HepG2 (cell line): ENCODE results near the gene ZMIZ1. TPM values are rescaled to one million over a fixed set of nuclear protein-coding genes. Genes with fewer than 3 reads are reported as not detected.

Experiments
- DZIP1 ChIP-seq: sonication (generic); formaldehyde crosslinking; IDR thresholded peaks from 2 replicates; pipeline ENCODE4 v1.5.0; 2020; ENCODE audit warnings: mild to moderate bottlenecking, missing genetic modification reagents
- GPBP1L1 ChIP-seq: sonication (generic); formaldehyde crosslinking; IDR thresholded peaks from 2 replicates; pipeline ENCODE4 v1.5.0; 2020; ENCODE audit warnings: mild to moderate bottlenecking, missing genetic modification reagents
- HIVEP1 ChIP-seq: sonication (generic); formaldehyde crosslinking; IDR thresholded peaks from 2 replicates; pipeline ENCODE4 v1.4.0; 2020; ENCODE audit warnings: mild to moderate bottlenecking, missing genetic modification reagents
- HNF4G ChIP-seq, 2 experiments: sonication (generic) in 1 of 2; formaldehyde crosslinking in 1 of 2; IDR thresholded peaks; 2 replicates each; pipeline versions ENCODE4 v1.4.0 to v1.6.1; 2011 to 2020; ENCODE audit warnings: borderline replicate concordance in 2 of 2, low read depth in 2 of 2, mild to moderate bottlenecking in 2 of 2, low read length in 1 of 2, missing genetic modification reagents in 1 of 2, moderate library complexity in 1 of 2
- KDM4B ChIP-seq: sonication (generic); formaldehyde crosslinking; IDR thresholded peaks from 2 replicates; pipeline ENCODE4 v1.4.0; 2020; ENCODE audit warnings: missing genetic modification reagents
- RFXANK ChIP-seq: IDR thresholded peaks from 2 replicates; pipeline ENCODE4 v1.6.1; 2016
- TBL1XR1 ChIP-seq: fragments of 150-350 bp; IDR thresholded peaks from 2 replicates; pipeline ENCODE4 v1.6.1; 2014; ENCODE audit warnings: borderline replicate concordance, low read length; ENCODE audit not compliant: partially characterized antibody
- TBX3 ChIP-seq: fragments of 450-650 bp; IDR thresholded peaks from 2 replicates; pipeline ENCODE4 v1.6.1; 2017; ENCODE audit warnings: antibody characterized with exemption, mild to moderate bottlenecking, inconsistent platforms, borderline replicate concordance
- THAP11 ChIP-seq: IDR thresholded peaks from 2 replicates; pipeline ENCODE4 v1.6.1; 2016; ENCODE audit warnings: missing biosample characterization, missing genetic modification reagents
- ZKSCAN5 ChIP-seq: sonication (generic); formaldehyde crosslinking; IDR thresholded peaks from 2 replicates; pipeline ENCODE4 v1.5.1; 2020; ENCODE audit warnings: mild to moderate bottlenecking, missing genetic modification reagents
- ZNF160 ChIP-seq: sonication (generic); formaldehyde crosslinking; IDR thresholded peaks from 2 replicates; pipeline ENCODE4 v1.8.0; 2022; ENCODE audit warnings: mild to moderate bottlenecking, inconsistent platforms, missing genetic modification reagents
- ZNF33A ChIP-seq: sonication (generic); formaldehyde crosslinking; IDR thresholded peaks from 2 replicates; pipeline ENCODE4 v1.5.1; 2020; ENCODE audit warnings: missing genetic modification reagents, mild to moderate bottlenecking, moderate library complexity, borderline replicate concordance
- ZNF343 ChIP-seq: sonication (generic); formaldehyde crosslinking; IDR thresholded peaks from 2 replicates; pipeline ENCODE4 v1.4.0; 2020; ENCODE audit warnings: mild to moderate bottlenecking, missing genetic modification reagents
- ZNF383 ChIP-seq: sonication (generic); formaldehyde crosslinking; IDR thresholded peaks from 2 replicates; pipeline ENCODE4 v1.4.0; 2020; ENCODE audit warnings: missing genetic modification reagents, mild to moderate bottlenecking, borderline replicate concordance
- ZNF737 ChIP-seq: sonication (generic); formaldehyde crosslinking; IDR thresholded peaks from 2 replicates; pipeline ENCODE4 v1.5.0; 2020; ENCODE audit warnings: missing genetic modification reagents, mild to moderate bottlenecking, borderline replicate concordance
- ZNF891 ChIP-seq: sonication (generic); formaldehyde crosslinking; IDR thresholded peaks from 2 replicates; pipeline ENCODE4 v1.5.0; 2020; ENCODE audit warnings: mild to moderate bottlenecking, missing genetic modification reagents
- polyA plus RNA-seq, 8 experiments: library from polyadenylated mRNA; depleted of rRNA in 3 of 8; stranded (reverse) in 7 of 8; unstranded in 1 of 8; fragments of >200 nt; fragmentation: Illumina TruSeq in 4 of 8; extraction: Trizol in 4 of 8; gene quantifications; 2 replicates each; pipeline versions ENCODE4 v1.2.1 to v1.2.3, GENCODE V29; 2011 to 2016; ENCODE audit warnings: low read depth in 4 of 8, missing spikeins in 1 of 8, mixed read lengths in 1 of 8; ENCODE audit not compliant: insufficient read depth in 1 of 8
- total RNA-seq, 5 experiments: library from RNA; depleted of rRNA; stranded (reverse); fragments of >200 nt; fragmentation: Illumina TruSeq; extraction: Trizol; gene quantifications; 2 replicates each; pipeline ENCODE4 v1.2.3, GENCODE V29; 2016; ENCODE audit warnings: low read depth in 1 of 5
- TF ChIP-seq, protein P1 (sequence below): sonication (generic); formaldehyde crosslinking; IDR thresholded peaks from 2 replicates; pipeline ENCODE4 v1.4.0; 2020; ENCODE audit warnings: mild to moderate bottlenecking, missing genetic modification reagents
- TF ChIP-seq, protein P2 (sequence below): sonication (generic); formaldehyde crosslinking; IDR thresholded peaks from 2 replicates; pipeline ENCODE4 v1.4.0; 2020; ENCODE audit warnings: missing genetic modification reagents, mild to moderate bottlenecking, borderline replicate concordance

Gene ZMIZ1
- total and polyA plus RNA-seq, 2 of the 13 experiments (the other 11 are each of a cell fraction or from before 2014, with no cell fraction given): 5.3 to 10.2 TPM

DNA sequence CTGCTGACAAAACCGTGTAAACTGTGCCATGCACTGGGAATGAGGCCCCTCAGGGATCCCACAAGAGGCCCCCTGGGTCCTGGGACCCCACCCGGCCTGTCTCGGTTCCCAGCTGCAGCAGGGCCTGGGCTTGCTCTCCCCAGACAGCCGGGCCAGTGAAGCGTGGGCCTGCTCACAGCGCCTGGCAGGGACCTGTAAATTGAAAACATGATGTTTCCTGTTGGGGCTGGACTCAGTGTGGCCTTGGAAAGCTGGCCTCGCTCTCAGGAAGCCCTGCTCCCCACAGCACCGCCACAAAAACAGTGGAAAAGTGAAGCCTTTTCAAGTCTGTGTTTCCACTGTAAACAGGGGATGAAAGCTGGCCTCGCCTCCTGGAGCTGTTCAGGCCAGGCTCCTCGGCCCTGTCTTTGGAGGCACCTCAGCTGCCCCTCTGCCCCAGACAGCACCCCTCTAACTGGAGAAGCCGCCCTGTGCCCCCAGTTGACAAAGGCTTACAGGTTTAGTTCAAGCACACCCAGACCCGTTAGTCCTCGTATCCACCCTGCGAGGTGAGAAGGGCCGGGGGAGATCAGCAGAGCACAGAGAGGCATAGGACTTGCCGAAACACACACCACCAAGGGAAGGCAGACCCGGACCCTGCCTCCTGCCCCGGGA is 108.3 kb downstream of the ZMIZ1 start (continued):
- no peak for TF ChIP-seq DZIP1 (CRISPR knock-in tag)
- peak; percentile 73; the same call in 1 of the 2 replicates for TF ChIP-seq ZNF891 (CRISPR knock-in tag)
- TF ChIP-seq ZNF343 (CRISPR knock-in tag): no peak
- TF ChIP-seq ZNF160: no peak
- no peak for TF ChIP-seq TBX3
- TF ChIP-seq ZNF33A: no peak
- no peak for TF ChIP-seq GPBP1L1 (CRISPR knock-in tag)
- TF ChIP-seq HIVEP1: peak; percentile 57; the same call in 1 of the 2 replicates
- no peak for TF ChIP-seq RFXANK
- no peak for TF ChIP-seq ZNF737 (CRISPR knock-in tag)
- TF ChIP-seq, protein P1, sequence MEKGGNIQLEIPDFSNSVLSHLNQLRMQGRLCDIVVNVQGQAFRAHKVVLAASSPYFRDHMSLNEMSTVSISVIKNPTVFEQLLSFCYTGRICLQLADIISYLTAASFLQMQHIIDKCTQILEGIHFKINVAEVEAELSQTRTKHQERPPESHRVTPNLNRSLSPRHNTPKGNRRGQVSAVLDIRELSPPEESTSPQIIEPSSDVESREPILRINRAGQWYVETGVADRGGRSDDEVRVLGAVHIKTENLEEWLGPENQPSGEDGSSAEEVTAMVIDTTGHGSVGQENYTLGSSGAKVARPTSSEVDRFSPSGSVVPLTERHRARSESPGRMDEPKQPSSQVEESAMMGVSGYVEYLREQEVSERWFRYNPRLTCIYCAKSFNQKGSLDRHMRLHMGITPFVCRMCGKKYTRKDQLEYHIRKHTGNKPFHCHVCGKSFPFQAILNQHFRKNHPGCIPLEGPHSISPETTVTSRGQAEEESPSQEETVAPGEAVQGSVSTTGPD: no peak
- no peak for TF ChIP-seq ZNF383 (CRISPR knock-in tag)
- TF ChIP-seq TBL1XR1: no peak
- TF ChIP-seq THAP11 (CRISPR knock-in tag): peak; percentile 36; the same call in 1 of the 2 replicates
- TF ChIP-seq KDM4B (CRISPR knock-in tag): no peak
- TF ChIP-seq ZKSCAN5 (CRISPR knock-in tag): no peak
- TF ChIP-seq, protein P2, sequence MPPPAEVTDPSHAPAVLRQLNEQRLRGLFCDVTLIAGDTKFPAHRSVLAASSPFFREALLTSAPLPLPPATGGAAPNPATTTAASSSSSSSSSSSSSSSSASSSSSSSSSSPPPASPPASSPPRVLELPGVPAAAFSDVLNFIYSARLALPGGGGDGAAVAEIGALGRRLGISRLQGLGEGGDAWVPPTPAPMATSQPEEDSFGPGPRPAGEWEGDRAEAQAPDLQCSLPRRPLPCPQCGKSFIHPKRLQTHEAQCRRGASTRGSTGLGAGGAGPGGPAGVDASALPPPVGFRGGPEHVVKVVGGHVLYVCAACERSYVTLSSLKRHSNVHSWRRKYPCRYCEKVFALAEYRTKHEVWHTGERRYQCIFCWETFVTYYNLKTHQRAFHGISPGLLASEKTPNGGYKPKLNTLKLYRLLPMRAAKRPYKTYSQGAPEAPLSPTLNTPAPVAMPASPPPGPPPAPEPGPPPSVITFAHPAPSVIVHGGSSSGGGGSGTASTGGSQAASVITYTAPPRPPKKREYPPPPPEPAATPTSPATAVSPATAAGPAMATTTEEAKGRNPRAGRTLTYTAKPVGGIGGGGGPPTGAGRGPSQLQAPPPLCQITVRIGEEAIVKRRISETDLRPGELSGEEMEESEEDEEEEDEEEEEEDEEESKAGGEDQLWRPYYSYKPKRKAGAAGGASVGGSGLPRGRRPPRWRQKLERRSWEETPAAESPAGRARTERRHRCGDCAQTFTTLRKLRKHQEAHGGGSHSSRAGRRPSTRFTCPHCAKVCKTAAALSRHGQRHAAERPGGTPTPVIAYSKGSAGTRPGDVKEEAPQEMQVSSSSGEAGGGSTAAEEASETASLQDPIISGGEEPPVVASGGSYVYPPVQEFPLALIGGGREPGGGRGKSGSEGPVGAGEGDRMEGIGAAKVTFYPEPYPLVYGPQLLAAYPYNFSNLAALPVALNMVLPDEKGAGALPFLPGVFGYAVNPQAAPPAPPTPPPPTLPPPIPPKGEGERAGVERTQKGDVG: peak; percentile 31; the same call in 1 of the 2 replicates
- TF ChIP-seq HNF4G (IDR thresholded peaks at IDR 0.05; ENCODE audit: borderline replicate concordance, low read depth, low read length): no peak
- TF ChIP-seq HNF4G (CRISPR knock-in tag; IDR thresholded peaks at IDR 0.05; ENCODE audit: borderline replicate concordance, low read depth): peak; percentile 43; the same call in 1 of the 2 replicates
